Activated CD8-positive, alpha-beta T cell treated with anti-CD3 and anti-CD28 coated beads, Interleukin-2, amount 10 ng/mL, durations not matched to agents 7 days and 5 days (primary cell): ENCODE data around the gene CPNE2. TPM values are rescaled to one million over a fixed set of nuclear protein-coding genes. Genes with fewer than 3 reads are reported as not detected.
"Not testable (repeated sequence)": the region's sequence is repeated elsewhere in the genome, so short reads cannot be mapped to it uniquely, and the experiment has no call there.

Source experiments
- ATAC-seq: fragments of 150-1000 bp; cut with Tn5 transposase; one replicate; pipeline ENCODE4 v1.10.0; 2021; ENCODE audit warnings: moderate library complexity
- CTCF ChIA-PET: fragments of 350-600 bp; sonication (Branson Sonifier 250); formaldehyde crosslinking; loops from one replicate; lab custom pipeline; 2021; ENCODE audit warnings: antibody characterized with exemption; lab: Charles Lee
- POLR2A ChIA-PET: fragments of 350-600 bp; sonication (Branson Sonifier 250); formaldehyde crosslinking; loops from one replicate; lab custom pipeline; 2021; ENCODE audit warnings: antibody characterized with exemption; lab: Charles Lee
- DNase-seq: peaks from one replicate; pipeline ENCODE4 v3.0.0-alpha.2; 2020
- H3K27ac Mint-ChIP-seq: one replicate; pipeline ENCODE4 v1.8.0; 2021; ENCODE audit warnings: mild to moderate bottlenecking, mixed read lengths
- H3K27me3 Mint-ChIP-seq: one replicate; pipeline ENCODE4 v1.8.0; 2021; ENCODE audit warnings: low read depth, mixed read lengths
- H3K36me3 Mint-ChIP-seq: one replicate; pipeline ENCODE4 v1.8.0; 2021; ENCODE audit warnings: low read depth, mixed read lengths
- H3K4me1 Mint-ChIP-seq: one replicate; pipeline ENCODE4 v1.8.0; 2021; ENCODE audit warnings: low read depth, mixed read lengths
- H3K4me3 Mint-ChIP-seq: one replicate; pipeline ENCODE4 v1.8.0; 2021; ENCODE audit warnings: mild to moderate bottlenecking, mixed read lengths
- H3K9me3 Mint-ChIP-seq: one replicate; pipeline ENCODE4 v1.8.0; 2022; ENCODE audit warnings: mixed read lengths; ENCODE audit not compliant: insufficient read depth
- total RNA-seq, 2 experiments: library from RNA; stranded (reverse); gene quantifications; one replicate each; pipeline ENCODE4 v1.2.3, GENCODE V29; 2021

Gene CPNE2
- total RNA-seq, 2 experiments from 2014 or later: 11.3 to 12.5 TPM

- Mint-ChIP-seq H3K36me3 (peaks cover 73% of the 10 kb centered on the region), H3K9me3 (no peaks in the 10 kb centered on the region), H3K4me3 (no peak overlapping the region), H3K27me3 (no peaks in the 10 kb centered on the region), H3K27ac (no peak overlapping the region), H3K4me1 (peaks cover 11% of the 10 kb centered on the region)
- ChIA-PET POLR2A (interaction anchor here (2.3 kb wide), 1 partner anchor 10 kb away, joined by 5 read pairs; no protein-coding TSS in a partner anchor), CTCF (interaction anchor here (0.9 to 1.3 kb wide), 2 partner anchors 10 to 28 kb away, joined by 3 read pairs; no protein-coding TSS in a partner anchor)
- no peak for DNase-seq
- ATAC-seq: no peak
Observed at GRCh38 chr16:57055671-57056070, 36.7 kb upstream of the CPNE2 start.

GRCh38 chr16:57058291-57058861 lies 34.0 kb upstream of the CPNE2 start:
- H3K27me3 Mint-ChIP-seq: no peaks in the 10 kb centered on the region
- ATAC-seq: no peak
- POLR2A ChIA-PET: interaction anchor here (0.7 to 1.3 kb wide), 3 partner anchors 18 to 187 kb away, joined by 3 to 4 read pairs (median 3); no protein-coding TSS in a partner anchor
- peaks cover 66% of the 10 kb centered on the region for H3K36me3 Mint-ChIP-seq
- no peak overlapping the region for H3K27ac Mint-ChIP-seq
- no peak overlapping the region for H3K4me3 Mint-ChIP-seq
- CTCF ChIA-PET: no interaction called here
- H3K4me1 Mint-ChIP-seq: peaks cover 16% of the 10 kb centered on the region
- no peaks in the 10 kb centered on the region for H3K9me3 Mint-ChIP-seq
- DNase-seq: no peak

- peak overlapping the region; percentile 46 for H3K27ac Mint-ChIP-seq
- H3K36me3 Mint-ChIP-seq: peaks cover 55% of the 10 kb centered on the region
- no peaks in the 10 kb centered on the region for H3K9me3 Mint-ChIP-seq
- H3K4me1 Mint-ChIP-seq: peaks cover 16% of the 10 kb centered on the region
- ChIA-PET POLR2A (interaction anchor here (1.2 to 1.5 kb wide), 2 partner anchors 19 to 71 kb away, joined by 3 to 8 read pairs; partner anchors contain the start of gene NLRC5), CTCF (interaction anchor here (0.9 kb wide), 1 partner anchor 24 kb away, joined by 3 read pairs; no protein-coding TSS in a partner anchor)
- H3K4me3 Mint-ChIP-seq: no peak overlapping the region
- DNase-seq (no peak), ATAC-seq (no peak)
- no peaks in the 10 kb centered on the region for H3K27me3 Mint-ChIP-seq
Observed at GRCh38 chr16:57060323-57061083, 31.9 kb upstream of the CPNE2 start.

- POLR2A ChIA-PET: interaction anchor here (1.2 to 1.5 kb wide), 2 partner anchors 20 to 72 kb away, joined by 3 to 8 read pairs; partner anchors contain the start of gene NLRC5
- Mint-ChIP-seq H3K4me3 (no peak overlapping the region), H3K27me3 (no peaks in the 10 kb centered on the region), H3K36me3 (peaks cover 54% of the 10 kb centered on the region), H3K4me1 (peaks cover 16% of the 10 kb centered on the region), H3K27ac (peak overlapping the region; percentile 50), H3K9me3 (no peaks in the 10 kb centered on the region)
- CTCF ChIA-PET: interaction anchor here (0.9 kb wide), 1 partner anchor 24 kb away, joined by 3 read pairs; no protein-coding TSS in a partner anchor
- peak; percentile 25 for ATAC-seq
- no peak for DNase-seq
Observed at GRCh38 chr16:57061084-57061905, 31.1 kb upstream of the CPNE2 start.

GRCh38 chr16:57062329-57062728 lies 30.1 kb upstream of the CPNE2 start:
- Mint-ChIP-seq H3K27me3 (no peaks in the 10 kb centered on the region), H3K36me3 (peaks cover 59% of the 10 kb centered on the region), H3K4me1 (peaks cover 16% of the 10 kb centered on the region), H3K4me3 (no peak overlapping the region), H3K27ac (no peak overlapping the region), H3K9me3 (no peaks in the 10 kb centered on the region)
- no peak for ATAC-seq
- ChIA-PET CTCF (no interaction called here), POLR2A (interaction anchor here (0.8 kb wide), 1 partner anchor 9 kb away, joined by 4 read pairs; no protein-coding TSS in a partner anchor)
- DNase-seq: no peak

GRCh38 chr16:57063189-57063588 lies 29.2 kb upstream of the CPNE2 start:
- CTCF ChIA-PET: interaction anchor here (1.0 to 1.2 kb wide), 2 partner anchors 98 to 99 kb away, joined by 3 to 4 read pairs; no protein-coding TSS in a partner anchor
- not testable (repeated sequence) for H3K27me3 Mint-ChIP-seq, H3K27ac Mint-ChIP-seq, H3K4me3 Mint-ChIP-seq, DNase-seq, ATAC-seq, H3K9me3 Mint-ChIP-seq
- POLR2A ChIA-PET: interaction anchor here (0.6 to 1.0 kb wide), 4 partner anchors 10 to 108 kb away, joined by 3 to 4 read pairs (median 3); no protein-coding TSS in a partner anchor
- Mint-ChIP-seq H3K4me1 (peaks cover 12% of the 10 kb centered on the region), H3K36me3 (peaks cover 55% of the 10 kb centered on the region)

- ChIA-PET POLR2A (interaction anchor here (0.7 kb wide), 1 partner anchor 28 kb away, joined by 3 read pairs; no protein-coding TSS in a partner anchor), CTCF (interaction anchor here (0.7 to 1.1 kb wide), 2 partner anchors 28 to 101 kb away, joined by 3 read pairs; no protein-coding TSS in a partner anchor)
- Mint-ChIP-seq H3K36me3 (peaks cover 60% of the 10 kb centered on the region), H3K9me3 (no peaks in the 10 kb centered on the region), H3K4me1 (peaks cover 27% of the 10 kb centered on the region), H3K4me3 (no peak overlapping the region), H3K27ac (peak overlapping the region; percentile 22), H3K27me3 (no peaks in the 10 kb centered on the region)
- DNase-seq (no peak), ATAC-seq (no peak)
Observed at GRCh38 chr16:57064995-57065394, 27.4 kb upstream of the CPNE2 start.

GRCh38 chr16:57066625-57067024 lies 25.8 kb upstream of the CPNE2 start:
- ATAC-seq (no peak), DNase-seq (no peak)
- Mint-ChIP-seq H3K27ac (peak overlapping the region; percentile 14), H3K36me3 (peaks cover 61% of the 10 kb centered on the region), H3K4me3 (no peak overlapping the region), H3K4me1 (peaks cover 29% of the 10 kb centered on the region), H3K27me3 (no peaks in the 10 kb centered on the region), H3K9me3 (no peaks in the 10 kb centered on the region)
- CTCF ChIA-PET: interaction anchor here (1.0 to 1.4 kb wide), 2 partner anchors 20 to 103 kb away, joined by 3 to 4 read pairs; no protein-coding TSS in a partner anchor
- POLR2A ChIA-PET: interaction anchor here (1.2 to 1.4 kb wide), 5 partner anchors 10 to 77 kb away, joined by 3 to 6 read pairs (median 4); partner anchors contain the start of gene NLRC5

GRCh38 chr16:57067347-57067746 lies 25.0 kb upstream of the CPNE2 start:
- Mint-ChIP-seq H3K27ac (no peak overlapping the region), H3K27me3 (no peaks in the 10 kb centered on the region), H3K36me3 (peaks cover 64% of the 10 kb centered on the region), H3K4me1 (peaks cover 36% of the 10 kb centered on the region), H3K4me3 (no peak overlapping the region), H3K9me3 (no peaks in the 10 kb centered on the region)
- POLR2A ChIA-PET: interaction anchor here (0.7 to 1.3 kb wide), 3 partner anchors 10 to 26 kb away, joined by 4 to 6 read pairs (median 4); no protein-coding TSS in a partner anchor
- DNase-seq (no peak), ATAC-seq (no peak)
- CTCF ChIA-PET: interaction anchor here (1.0 to 1.4 kb wide), 3 partner anchors 17 to 103 kb away, joined by 3 to 4 read pairs (median 3); no protein-coding TSS in a partner anchor

- ChIA-PET CTCF (interaction anchor here (0.6 to 2.0 kb wide), 3 partner anchors 14 to 24 kb away, joined by 3 to 11 read pairs (median 4); partner anchors contain the start of gene CPNE2), POLR2A (interaction anchor here (1.1 kb wide), 1 partner anchor 63 kb away, joined by 3 read pairs; no protein-coding TSS in a partner anchor)
- no peak for DNase-seq
- H3K9me3 Mint-ChIP-seq: no peaks in the 10 kb centered on the region
- H3K36me3 Mint-ChIP-seq: peaks cover 70% of the 10 kb centered on the region
- H3K27ac Mint-ChIP-seq: no peak overlapping the region
- no peaks in the 10 kb centered on the region for H3K27me3 Mint-ChIP-seq
- ATAC-seq: no peak
- peaks cover 37% of the 10 kb centered on the region for H3K4me1 Mint-ChIP-seq
- H3K4me3 Mint-ChIP-seq: no peak overlapping the region
Observed at GRCh38 chr16:57069053-57069452, 23.3 kb upstream of the CPNE2 start.
